ENCODE data around the gene ASB10. TPM values are rescaled to one million over a fixed set of nuclear protein-coding genes. Genes with fewer than 3 reads are reported as not detected.

ASB10 gene
- polyA plus RNA-seq, 1 of the 3 experiments (the other 2 are of a cell fraction): not detected

GRCh38 chr7:151140826-151141225 is 46.2 kb downstream of the ASB10 start:
- WGBS (ENCODE audit: low lambda C conversion rate): 97% methylated on average over 6 of the region's 7 CpGs
- TF ChIP-seq, protein P1, sequence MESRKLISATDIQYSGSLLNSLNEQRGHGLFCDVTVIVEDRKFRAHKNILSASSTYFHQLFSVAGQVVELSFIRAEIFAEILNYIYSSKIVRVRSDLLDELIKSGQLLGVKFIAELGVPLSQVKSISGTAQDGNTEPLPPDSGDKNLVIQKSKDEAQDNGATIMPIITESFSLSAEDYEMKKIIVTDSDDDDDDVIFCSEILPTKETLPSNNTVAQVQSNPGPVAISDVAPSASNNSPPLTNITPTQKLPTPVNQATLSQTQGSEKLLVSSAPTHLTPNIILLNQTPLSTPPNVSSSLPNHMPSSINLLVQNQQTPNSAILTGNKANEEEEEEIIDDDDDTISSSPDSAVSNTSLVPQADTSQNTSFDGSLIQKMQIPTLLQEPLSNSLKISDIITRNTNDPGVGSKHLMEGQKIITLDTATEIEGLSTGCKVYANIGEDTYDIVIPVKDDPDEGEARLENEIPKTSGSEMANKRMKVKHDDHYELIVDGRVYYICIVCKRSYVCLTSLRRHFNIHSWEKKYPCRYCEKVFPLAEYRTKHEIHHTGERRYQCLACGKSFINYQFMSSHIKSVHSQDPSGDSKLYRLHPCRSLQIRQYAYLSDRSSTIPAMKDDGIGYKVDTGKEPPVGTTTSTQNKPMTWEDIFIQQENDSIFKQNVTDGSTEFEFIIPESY (IDR thresholded peaks at IDR 0.05; ENCODE audit: borderline replicate concordance, low read depth): no peak
- TF ChIP-seq MXI1 (IDR thresholded peaks at IDR 0.05; ENCODE audit: low read depth, low read length) (no peak), JUND (IDR thresholded peaks at IDR 0.05) (no peak), USF1 (IDR thresholded peaks at IDR 0.05; ENCODE audit: borderline replicate concordance, low read depth) (no peak), MEF2A (IDR thresholded peaks at IDR 0.05; ENCODE audit: borderline replicate concordance, low read depth) (no peak), SMC3 (IDR thresholded peaks at IDR 0.05; ENCODE audit: low read depth, low read length) (no peak), RXRA (IDR thresholded peaks at IDR 0.05; ENCODE audit: borderline replicate concordance, low read depth) (no peak), NRF1 (IDR thresholded peaks at IDR 0.05; ENCODE audit: low read depth, low read length) (no peak), GATA2 (CRISPR knock-in tag; IDR thresholded peaks at IDR 0.05) (no peak), TEAD4 (IDR thresholded peaks at IDR 0.05; ENCODE audit: borderline replicate concordance, insufficient read depth) (no peak), YY1 (IDR thresholded peaks at IDR 0.05; ENCODE audit: low read depth) (no peak), IRF3 (IDR thresholded peaks at IDR 0.05; ENCODE audit: low read depth, low read length) (no peak), PBX3 (IDR thresholded peaks at IDR 0.05) (no peak), EZH2phosphoT487 (IDR thresholded peaks at IDR 0.05; ENCODE audit: borderline replicate concordance, low read depth) (no peak), RFX5 (IDR thresholded peaks at IDR 0.05; ENCODE audit: low read length) (no peak), RCOR1 (IDR thresholded peaks at IDR 0.05; ENCODE audit: low read length) (no peak), RAD21 (IDR thresholded peaks at IDR 0.05; ENCODE audit: low read length) (no peak), FOXM1 (IDR thresholded peaks at IDR 0.05; ENCODE audit: low read depth) (no peak)
- TF ChIP-seq, protein P2, sequence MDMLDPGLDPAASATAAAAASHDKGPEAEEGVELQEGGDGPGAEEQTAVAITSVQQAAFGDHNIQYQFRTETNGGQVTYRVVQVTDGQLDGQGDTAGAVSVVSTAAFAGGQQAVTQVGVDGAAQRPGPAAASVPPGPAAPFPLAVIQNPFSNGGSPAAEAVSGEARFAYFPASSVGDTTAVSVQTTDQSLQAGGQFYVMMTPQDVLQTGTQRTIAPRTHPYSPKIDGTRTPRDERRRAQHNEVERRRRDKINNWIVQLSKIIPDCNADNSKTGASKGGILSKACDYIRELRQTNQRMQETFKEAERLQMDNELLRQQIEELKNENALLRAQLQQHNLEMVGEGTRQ (IDR thresholded peaks at IDR 0.05; ENCODE audit: borderline replicate concordance, low read depth, low read length): no peak
- H3K79me2 ChIP-seq (ENCODE audit: insufficient read depth): no peaks in the 10 kb centered on the region
- peaks cover 28 to 83% of the 10 kb centered on the region in 2 experiments for H3K36me3 ChIP-seq (replicated peaks in 1 of 2; ENCODE audit: control insufficient read depth in 1 of 2, insufficient read depth in 2 of 2, low read length in 1 of 2)
- H2AFZ ChIP-seq (ENCODE audit: low read depth): no peak overlapping the region
- H4K20me1 ChIP-seq (ENCODE audit: insufficient read depth): no peaks in the 10 kb centered on the region
- CTCF ChIA-PET: interaction anchor here (0.6 to 10.0 kb wide), 8 partner anchors 15 to 34 kb away, joined by 3 to 73 read pairs (median 8); partner anchors contain the start of gene GBX1
- no peak overlapping the region for H3K9ac ChIP-seq
- POLR2A ChIA-PET: no interaction called here
- peaks cover 0 to 14% of the 10 kb centered on the region in 2 experiments; a peak in 1 of 4 replicates for H3K4me1 ChIP-seq (ENCODE audit: control insufficient read depth in 1 of 2, insufficient read depth in 2 of 2, low read depth in 1 of 2, low read length in 1 of 2)
- peaks cover 6% of the 10 kb centered on the region for H3F3A ChIP-seq (replicated peaks; ENCODE audit: insufficient read depth)
- DNase-seq: no peak
- H3K27ac ChIP-seq (ENCODE audit: low read depth in 2 of 2, low read length in 1 of 2): no peak overlapping the region
- no peaks in the 10 kb centered on the region for H3K27me3 ChIP-seq (ENCODE audit: insufficient read depth)
- H3K9me3 ChIP-seq: no peaks in the 10 kb centered on the region
- H3K4me3 ChIP-seq (ENCODE audit: low read depth in 2 of 2, low read length in 1 of 2): no peak overlapping the region
- no peak overlapping the region for H3K4me2 ChIP-seq
- H3K9me2 ChIP-seq: no peaks in the 10 kb centered on the region
